Measurements from ENCODE around the gene MINDY2.

The MINDY2 gene

DNA sequence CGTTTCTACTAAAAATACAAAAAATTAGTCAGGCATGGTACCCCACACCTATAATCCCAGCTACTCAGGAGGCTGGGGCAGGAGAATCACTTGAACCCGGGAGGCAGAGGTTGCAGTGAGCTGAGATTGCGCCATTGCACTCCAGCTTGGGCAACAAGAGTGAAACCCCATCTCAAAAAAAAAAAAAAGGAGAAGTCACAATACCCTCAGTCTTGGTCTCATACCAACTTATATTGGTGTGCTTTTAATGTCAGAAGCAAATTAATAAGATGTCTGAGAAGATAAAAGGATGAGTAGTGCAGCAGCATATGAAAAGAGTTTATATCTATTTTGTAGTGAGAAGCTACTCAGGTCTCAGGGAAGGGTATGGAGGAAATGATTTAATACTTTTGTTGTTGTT, 112.8 kb downstream of the MINDY2 start:
- peak in 1 of 2 donors; percentile 34 for DNase-seq

DNA sequence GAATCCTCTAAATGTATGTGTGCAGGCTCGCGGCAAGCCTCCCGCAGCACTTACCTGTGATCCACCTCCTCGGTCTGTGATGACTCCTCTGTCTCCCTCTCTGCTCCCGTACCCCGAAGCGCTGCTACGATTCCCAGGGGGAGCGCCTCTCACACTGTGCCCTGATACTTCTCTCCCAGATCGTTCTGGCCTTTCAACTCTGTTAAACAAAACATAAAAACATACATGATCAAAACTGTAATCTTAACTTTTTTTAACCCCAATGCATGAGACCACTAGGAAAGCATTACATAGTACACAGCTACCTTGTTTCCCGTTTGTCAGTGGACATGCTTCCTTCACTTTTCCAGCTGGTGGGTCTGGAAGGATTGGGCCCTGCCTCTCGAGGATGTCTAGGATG, 115.8 kb downstream of the MINDY2 start:
- DNase-seq = no peak

DNA sequence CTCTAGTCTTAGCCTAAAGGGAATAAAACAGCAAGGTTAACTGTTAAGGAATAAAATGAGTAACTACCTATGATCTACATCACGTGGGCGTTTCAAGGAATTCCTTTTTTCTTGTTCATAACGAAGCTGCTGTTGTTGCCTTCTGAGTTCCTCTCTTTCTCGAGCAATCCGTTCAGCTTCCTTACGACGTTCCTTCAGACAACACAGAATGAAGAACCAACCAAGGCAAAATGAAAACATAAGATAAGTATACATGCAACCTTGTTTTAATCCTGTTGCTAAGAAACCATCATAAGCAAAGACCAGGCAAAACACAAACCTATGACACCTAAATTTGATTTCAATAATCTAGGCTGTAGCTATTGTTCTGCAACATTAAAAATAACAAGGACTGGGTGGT, 118.3 kb downstream of the MINDY2 start:
- DNase-seq = peak; percentile 60 to 65

GRCh38 chr15:58898150-58898680, 127.1 kb downstream of the MINDY2 start:
- DNase-seq = peak in 1 of 2 donors; percentile 0

- DNase-seq = no peak
Measured at GRCh38 chr15:58900631-58901030, 129.5 kb downstream of the MINDY2 start.

DNA sequence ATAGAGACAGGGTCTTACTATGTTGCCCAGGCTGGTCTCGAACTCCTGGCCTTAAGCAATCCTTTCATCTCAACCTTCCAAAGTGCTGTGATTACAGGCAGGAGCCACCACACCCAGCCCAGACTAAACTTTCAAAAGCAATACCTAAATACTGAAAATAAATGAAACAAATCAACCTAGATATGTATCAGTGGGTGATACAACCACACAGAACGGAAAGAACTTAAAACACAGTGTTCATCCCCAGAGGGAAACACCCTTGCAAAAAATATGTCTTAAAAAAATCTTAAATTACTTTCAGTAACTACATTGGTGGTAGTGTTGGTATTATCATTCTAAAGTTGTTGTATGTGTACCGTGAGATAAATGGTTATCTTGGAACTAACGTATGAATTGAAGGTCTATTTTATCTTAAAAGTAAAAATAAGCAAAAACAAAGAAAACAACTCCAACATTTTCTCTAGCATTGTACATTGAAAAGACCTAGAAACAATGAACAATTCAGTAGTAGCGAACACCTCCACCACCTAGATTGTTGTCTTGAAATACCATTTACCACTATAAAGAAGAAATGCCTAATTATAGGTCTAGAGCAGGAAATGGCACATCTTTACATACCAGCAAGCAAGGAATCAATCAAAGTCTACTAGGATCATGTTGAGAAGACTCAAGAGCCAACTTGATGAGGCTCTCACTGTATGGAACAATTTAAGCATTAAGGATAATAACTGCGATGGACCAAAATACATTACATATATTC, 137.6 kb downstream of the MINDY2 start:
- DNase-seq = no peak

DNA sequence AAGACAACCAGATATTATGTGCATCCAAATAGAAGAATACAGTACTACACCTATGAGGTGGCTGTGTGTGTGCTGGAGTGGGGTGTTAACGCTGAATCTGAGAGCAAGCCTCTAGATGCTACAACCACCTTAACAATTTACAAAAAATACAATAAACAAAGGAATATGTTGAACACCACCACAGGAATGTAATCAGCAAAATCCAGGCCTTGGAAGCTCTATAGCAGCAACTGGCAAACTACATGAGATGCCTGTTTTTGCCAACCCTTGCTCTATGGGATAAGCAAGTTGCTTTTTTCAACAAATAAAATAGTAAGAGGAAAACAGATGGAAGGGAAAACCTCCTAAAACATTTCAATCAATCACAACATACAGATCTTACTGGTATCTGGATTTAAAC, 138.5 kb downstream of the MINDY2 start:
- DNase-seq = no peak

DNA sequence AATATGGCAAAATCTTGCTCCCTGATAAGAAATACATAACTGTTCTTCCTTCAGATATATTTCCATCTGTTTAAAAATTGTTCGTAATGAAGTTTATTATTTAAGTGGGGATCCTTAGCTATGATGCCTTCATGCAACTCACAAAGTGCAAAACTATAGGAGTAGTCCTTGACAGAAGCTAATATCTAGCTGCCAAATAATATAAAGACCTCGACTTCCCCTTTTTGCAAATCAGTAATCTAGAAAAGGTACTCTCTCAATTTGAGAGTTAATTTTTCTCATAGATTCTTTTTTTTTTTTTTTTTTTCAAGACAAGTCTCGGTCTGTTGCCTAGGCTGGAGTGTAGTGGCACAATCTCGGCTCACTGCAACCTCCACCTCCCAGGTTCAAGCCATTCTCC, 139.4 kb downstream of the MINDY2 start:
- DNase-seq = no peak

Measured in inflammatory macrophage (primary cell).